HepG2 (cell line): ENCODE results near the gene TTC31. TPM values are rescaled to one million over a fixed set of nuclear protein-coding genes. Genes with fewer than 3 reads are reported as not detected.

Experiments
- BATF2 ChIP-seq: sonication (generic); formaldehyde crosslinking; IDR thresholded peaks from 2 replicates; pipeline ENCODE4 v1.8.0; 2022; ENCODE audit warnings: mild to moderate bottlenecking, missing genetic modification reagents, moderate library complexity
- DR1 ChIP-seq: sonication (generic); formaldehyde crosslinking; IDR thresholded peaks from 2 replicates; pipeline ENCODE4 v1.8.0; 2021; ENCODE audit warnings: mild to moderate bottlenecking, missing genetic modification reagents, inconsistent platforms
- EP300 ChIP-seq, 3 experiments: sonication (generic) in 1 of 3; formaldehyde crosslinking in 1 of 3; IDR thresholded peaks; 2 replicates each; pipeline versions ENCODE4 v1.5.1 to v1.6.1; 2011 to 2020; ENCODE audit warnings: low read depth in 2 of 3, low read length in 2 of 3, borderline replicate concordance in 1 of 3, improper control_type of control experiment in 1 of 3, mild to moderate bottlenecking in 1 of 3, missing genetic modification reagents in 1 of 3, moderate library complexity in 1 of 3
- FOSL2 ChIP-seq: sonication (generic); formaldehyde crosslinking; IDR thresholded peaks from 2 replicates; pipeline ENCODE4 v1.4.0; 2020; ENCODE audit warnings: missing genetic modification reagents
- FOXM1 ChIP-seq: sonication (generic); formaldehyde crosslinking; IDR thresholded peaks from 2 replicates; pipeline ENCODE4 v1.5.0; 2020; ENCODE audit warnings: missing genetic modification reagents
- NCOA5 ChIP-seq: sonication (generic); formaldehyde crosslinking; IDR thresholded peaks from 2 replicates; pipeline ENCODE4 v1.4.0; 2020; ENCODE audit warnings: missing genetic modification reagents
- PRDM10 ChIP-seq: sonication (generic); formaldehyde crosslinking; IDR thresholded peaks from 2 replicates; pipeline ENCODE4 v1.4.0; 2020; ENCODE audit warnings: low read depth, missing genetic modification reagents
- PRPF4 ChIP-seq: fragments of 200-400 bp; formaldehyde crosslinking; IDR thresholded peaks from 2 replicates; pipeline ENCODE4 v1.6.1; 2016; ENCODE audit warnings: low read length, low read depth; ENCODE audit not compliant: poor library complexity, severe bottlenecking
- RARA ChIP-seq: IDR thresholded peaks from 2 replicates; pipeline ENCODE4 v1.6.1; 2016; ENCODE audit warnings: missing genetic modification reagents, missing compliant biosample characterization
- RBM39 ChIP-seq: fragments of 200-400 bp; formaldehyde crosslinking; IDR thresholded peaks from one replicate; pipeline ENCODE4 v1.6.1; 2018; ENCODE audit warnings: antibody characterized with exemption, mild to moderate bottlenecking, low read depth, low read length; ENCODE audit not compliant: poor library complexity, severe bottlenecking
- SP140L ChIP-seq: sonication (generic); formaldehyde crosslinking; IDR thresholded peaks from 2 replicates; pipeline ENCODE4 v1.4.0; 2020; ENCODE audit warnings: missing genetic modification reagents, borderline replicate concordance
- SSRP1 ChIP-seq: IDR thresholded peaks from 2 replicates; pipeline ENCODE4 v1.6.1; 2016; ENCODE audit warnings: control low read depth
- TBL1XR1 ChIP-seq: fragments of 150-350 bp; IDR thresholded peaks from 2 replicates; pipeline ENCODE4 v1.6.1; 2014; ENCODE audit warnings: borderline replicate concordance, low read length; ENCODE audit not compliant: partially characterized antibody
- ZBTB20 ChIP-seq: sonication (generic); formaldehyde crosslinking; IDR thresholded peaks from 2 replicates; pipeline ENCODE4 v1.8.1; 2023; ENCODE audit warnings: missing genetic modification reagents, low read depth, mild to moderate bottlenecking, borderline replicate concordance
- ZNF333 ChIP-seq: sonication (generic); formaldehyde crosslinking; IDR thresholded peaks from 2 replicates; pipeline ENCODE4 v1.4.0; 2020; ENCODE audit warnings: mild to moderate bottlenecking, missing genetic modification reagents, borderline replicate concordance
- ZNF451 ChIP-seq: sonication (generic); formaldehyde crosslinking; IDR thresholded peaks from 2 replicates; pipeline ENCODE4 v1.5.0; 2020; ENCODE audit warnings: mild to moderate bottlenecking, missing genetic modification reagents
- ZNF652 ChIP-seq: IDR thresholded peaks from 2 replicates; pipeline ENCODE4 v1.6.1; 2016; ENCODE audit warnings: low read depth, borderline replicate concordance
- ZNF674 ChIP-seq: sonication (generic); formaldehyde crosslinking; IDR thresholded peaks from 2 replicates; pipeline ENCODE4 v1.5.0; 2020; ENCODE audit warnings: low read depth, mild to moderate bottlenecking, missing genetic modification reagents
- ZNF891 ChIP-seq: sonication (generic); formaldehyde crosslinking; IDR thresholded peaks from 2 replicates; pipeline ENCODE4 v1.5.0; 2020; ENCODE audit warnings: mild to moderate bottlenecking, missing genetic modification reagents
- ZXDC ChIP-seq: sonication (generic); formaldehyde crosslinking; IDR thresholded peaks from 2 replicates; pipeline ENCODE4 v1.5.0; 2020; ENCODE audit warnings: mild to moderate bottlenecking, missing genetic modification reagents
- polyA plus RNA-seq, 8 experiments: library from polyadenylated mRNA; depleted of rRNA in 3 of 8; stranded (reverse) in 7 of 8; unstranded in 1 of 8; fragments of >200 nt; fragmentation: Illumina TruSeq in 4 of 8; extraction: Trizol in 4 of 8; gene quantifications; 2 replicates each; pipeline versions ENCODE4 v1.2.1 to v1.2.3, GENCODE V29; 2011 to 2016; ENCODE audit warnings: low read depth in 4 of 8, missing spikeins in 1 of 8, mixed read lengths in 1 of 8; ENCODE audit not compliant: insufficient read depth in 1 of 8
- total RNA-seq, 5 experiments: library from RNA; depleted of rRNA; stranded (reverse); fragments of >200 nt; fragmentation: Illumina TruSeq; extraction: Trizol; gene quantifications; 2 replicates each; pipeline ENCODE4 v1.2.3, GENCODE V29; 2016; ENCODE audit warnings: low read depth in 1 of 5

The TTC31 gene
- total and polyA plus RNA-seq, 2 of the 13 experiments (the other 11 are each of a cell fraction or from before 2014, with no cell fraction given), result 28.3 to 39.5 TPM

GRCh38 chr2:74472086-74472944 lies 10.6 kb upstream of the TTC31 start, which contains the start of gene MRPL53 (continued):
- TF ChIP-seq BATF2 (CRISPR knock-in tag), result no peak; the same call in 1 of the 2 replicates
- peak; percentile 82; the same call in 1 of the 2 replicates for TF ChIP-seq ZNF451 (CRISPR knock-in tag)
- TF ChIP-seq ZXDC (CRISPR knock-in tag), result peak; percentile 61; the same call in 1 of the 2 replicates
- TF ChIP-seq FOSL2 (CRISPR knock-in tag), result peak; percentile 74
- no peak for TF ChIP-seq SP140L (CRISPR knock-in tag)
- TF ChIP-seq EP300 (IDR thresholded peaks at IDR 0.05; ENCODE audit: low read depth in 2 of 2, low read length in 2 of 2), result peak in 1 of 2 experiments; percentile 54; a peak in 2 of 4 replicates
- TF ChIP-seq EP300 (CRISPR knock-in tag; IDR thresholded peaks at IDR 0.05; ENCODE audit: borderline replicate concordance), result peak; percentile 67
- TF ChIP-seq RARA (CRISPR knock-in tag), result peak; percentile 47
- TF ChIP-seq ZNF674, result 0 out of 2 replicates have a peak, but pooled peaks have one; percentile 34
- peak; percentile 55; the same call in 1 of the 2 replicates for TF ChIP-seq PRDM10
- TF ChIP-seq ZNF652 (CRISPR knock-in tag), result peak; percentile 49; the same call in 1 of the 2 replicates
- TF ChIP-seq ZNF891 (CRISPR knock-in tag), result peak; percentile 97
- peak; percentile 79; the same call in 1 of the 2 replicates for TF ChIP-seq ZBTB20 (CRISPR knock-in tag)
- peak; percentile 77 for TF ChIP-seq RBM39
- TF ChIP-seq FOXM1 (CRISPR knock-in tag), result no peak
- TF ChIP-seq PRPF4, result no peak
- peak; percentile 99 for TF ChIP-seq SSRP1
- TF ChIP-seq DR1, result peak; percentile 71; the same call in 1 of the 2 replicates
- TF ChIP-seq ZNF333 (CRISPR knock-in tag), result peak; percentile 97
- peak; percentile 54 for TF ChIP-seq TBL1XR1
- TF ChIP-seq NCOA5 (CRISPR knock-in tag), result peak; percentile 100
